GM23338 (cell line): ENCODE data around the gene GZF1.

Experiments
- CREB1 ChIP-seq: fragments of 250-450 bp; sonication (Bioruptor Pico); IDR thresholded peaks from 2 replicates; pipeline ENCODE4 v1.5.0; 2020; ENCODE audit warnings: low read depth, mild to moderate bottlenecking, moderate library complexity
- EZH2 ChIP-seq: fragments of 200-600 bp; sonication (generic); IDR thresholded peaks from one replicate; pipeline ENCODE4 v1.8.0; 2017; ENCODE audit warnings: antibody characterized with exemption, mild to moderate bottlenecking, low read depth; ENCODE audit not compliant: unreplicated experiment
- EZH2phosphoT487 ChIP-seq: fragments of 200-600 bp; sonication (generic); IDR thresholded peaks from one replicate; pipeline ENCODE4 v1.8.1; 2018; ENCODE audit warnings: antibody characterized with exemption; ENCODE audit not compliant: unreplicated experiment
- JUNB ChIP-seq: IDR thresholded peaks from one replicate; pipeline ENCODE4 v1.6.1; 2016; ENCODE audit warnings: antibody characterized with exemption; ENCODE audit not compliant: unreplicated experiment
- NANOG ChIP-seq: IDR thresholded peaks from 2 replicates; pipeline ENCODE4 v1.6.1; 2016; ENCODE audit warnings: antibody characterized with exemption, borderline replicate concordance
- POLR2AphosphoS5 ChIP-seq: IDR thresholded peaks from 2 replicates; pipeline ENCODE4 v1.6.1; 2016; ENCODE audit warnings: antibody characterized with exemption, low read depth
- STAT1 ChIP-seq: IDR thresholded peaks from one replicate; pipeline ENCODE4 v1.6.1; 2016; ENCODE audit warnings: antibody characterized with exemption; ENCODE audit not compliant: unreplicated experiment
- ZNF114 ChIP-seq: fragments of 250-450 bp; sonication (Bioruptor Pico); IDR thresholded peaks from 2 replicates; pipeline ENCODE4 v1.5.0; 2020; ENCODE audit warnings: mild to moderate bottlenecking, moderate library complexity
- ZNF331 ChIP-seq: fragments of 250-450 bp; sonication (Bioruptor Pico); IDR thresholded peaks from 2 replicates; pipeline ENCODE4 v1.5.0; 2020; ENCODE audit warnings: low read depth, mild to moderate bottlenecking, moderate library complexity
- TF ChIP-seq, protein P1 (sequence below), 2 experiments: fragments of 200-600 bp in 1 of 2; sonication (generic) in 1 of 2; conservative IDR thresholded peaks; 2 replicates each; pipeline versions ENCODE4 v1.5.1 to v1.6.1; 2016 to 2017; ENCODE audit warnings: antibody characterized with exemption in 2 of 2, low read depth in 2 of 2, mild to moderate bottlenecking in 2 of 2, moderate library complexity in 1 of 2
- TF ChIP-seq, protein P2 (sequence below): IDR thresholded peaks from one replicate; pipeline ENCODE4 v1.6.1; 2018; ENCODE audit warnings: antibody characterized with exemption; ENCODE audit not compliant: unreplicated experiment
- TF ChIP-seq, protein P3 (sequence below): IDR thresholded peaks from 2 replicates; pipeline ENCODE4 v1.6.1; 2016; ENCODE audit warnings: antibody characterized with exemption

DNA sequence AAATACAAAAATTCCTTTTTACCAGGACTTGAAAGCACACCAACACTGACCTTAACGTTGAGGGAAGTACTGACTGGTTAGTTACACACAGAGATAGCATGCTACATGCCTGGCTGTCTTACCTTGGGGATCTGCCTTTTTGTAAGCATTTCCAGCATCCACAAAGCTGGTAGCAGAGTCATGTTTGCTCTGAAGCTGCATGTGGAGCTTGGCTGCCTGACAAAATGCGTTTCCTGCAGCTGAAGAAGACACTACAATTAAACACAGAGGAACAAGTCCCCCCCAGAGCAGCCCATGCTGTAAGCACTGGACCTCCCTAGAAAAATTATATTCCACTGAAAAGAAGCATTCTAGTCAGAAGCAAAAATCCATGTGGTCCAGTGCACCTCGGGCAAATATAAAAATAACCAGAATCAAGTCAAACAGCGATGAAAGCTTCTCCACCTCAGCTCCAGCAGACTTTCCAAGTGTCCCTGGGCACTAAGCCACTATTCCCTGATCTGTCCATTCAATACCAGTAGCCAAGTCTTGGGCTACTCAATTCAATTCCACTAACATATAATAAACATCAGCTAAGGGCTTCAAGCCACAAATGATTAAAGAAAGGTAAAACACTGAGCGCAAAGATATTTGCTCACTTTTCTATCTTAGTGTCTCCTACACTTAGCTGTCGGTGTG is 35.1 kb downstream of the GZF1 start:
- TF ChIP-seq, protein P1, sequence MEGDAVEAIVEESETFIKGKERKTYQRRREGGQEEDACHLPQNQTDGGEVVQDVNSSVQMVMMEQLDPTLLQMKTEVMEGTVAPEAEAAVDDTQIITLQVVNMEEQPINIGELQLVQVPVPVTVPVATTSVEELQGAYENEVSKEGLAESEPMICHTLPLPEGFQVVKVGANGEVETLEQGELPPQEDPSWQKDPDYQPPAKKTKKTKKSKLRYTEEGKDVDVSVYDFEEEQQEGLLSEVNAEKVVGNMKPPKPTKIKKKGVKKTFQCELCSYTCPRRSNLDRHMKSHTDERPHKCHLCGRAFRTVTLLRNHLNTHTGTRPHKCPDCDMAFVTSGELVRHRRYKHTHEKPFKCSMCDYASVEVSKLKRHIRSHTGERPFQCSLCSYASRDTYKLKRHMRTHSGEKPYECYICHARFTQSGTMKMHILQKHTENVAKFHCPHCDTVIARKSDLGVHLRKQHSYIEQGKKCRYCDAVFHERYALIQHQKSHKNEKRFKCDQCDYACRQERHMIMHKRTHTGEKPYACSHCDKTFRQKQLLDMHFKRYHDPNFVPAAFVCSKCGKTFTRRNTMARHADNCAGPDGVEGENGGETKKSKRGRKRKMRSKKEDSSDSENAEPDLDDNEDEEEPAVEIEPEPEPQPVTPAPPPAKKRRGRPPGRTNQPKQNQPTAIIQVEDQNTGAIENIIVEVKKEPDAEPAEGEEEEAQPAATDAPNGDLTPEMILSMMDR (conservative IDR thresholded peaks at IDR 0.05; ENCODE audit: low read depth in 2 of 2): no peak
- TF ChIP-seq POLR2AphosphoS5: no peak
- TF ChIP-seq ZNF114 (CRISPR knock-in tag): no peak
- TF ChIP-seq CREB1: no peak
- no peak for TF ChIP-seq EZH2
- TF ChIP-seq EZH2phosphoT487: no peak
- no peak for TF ChIP-seq NANOG
- TF ChIP-seq, protein P2, sequence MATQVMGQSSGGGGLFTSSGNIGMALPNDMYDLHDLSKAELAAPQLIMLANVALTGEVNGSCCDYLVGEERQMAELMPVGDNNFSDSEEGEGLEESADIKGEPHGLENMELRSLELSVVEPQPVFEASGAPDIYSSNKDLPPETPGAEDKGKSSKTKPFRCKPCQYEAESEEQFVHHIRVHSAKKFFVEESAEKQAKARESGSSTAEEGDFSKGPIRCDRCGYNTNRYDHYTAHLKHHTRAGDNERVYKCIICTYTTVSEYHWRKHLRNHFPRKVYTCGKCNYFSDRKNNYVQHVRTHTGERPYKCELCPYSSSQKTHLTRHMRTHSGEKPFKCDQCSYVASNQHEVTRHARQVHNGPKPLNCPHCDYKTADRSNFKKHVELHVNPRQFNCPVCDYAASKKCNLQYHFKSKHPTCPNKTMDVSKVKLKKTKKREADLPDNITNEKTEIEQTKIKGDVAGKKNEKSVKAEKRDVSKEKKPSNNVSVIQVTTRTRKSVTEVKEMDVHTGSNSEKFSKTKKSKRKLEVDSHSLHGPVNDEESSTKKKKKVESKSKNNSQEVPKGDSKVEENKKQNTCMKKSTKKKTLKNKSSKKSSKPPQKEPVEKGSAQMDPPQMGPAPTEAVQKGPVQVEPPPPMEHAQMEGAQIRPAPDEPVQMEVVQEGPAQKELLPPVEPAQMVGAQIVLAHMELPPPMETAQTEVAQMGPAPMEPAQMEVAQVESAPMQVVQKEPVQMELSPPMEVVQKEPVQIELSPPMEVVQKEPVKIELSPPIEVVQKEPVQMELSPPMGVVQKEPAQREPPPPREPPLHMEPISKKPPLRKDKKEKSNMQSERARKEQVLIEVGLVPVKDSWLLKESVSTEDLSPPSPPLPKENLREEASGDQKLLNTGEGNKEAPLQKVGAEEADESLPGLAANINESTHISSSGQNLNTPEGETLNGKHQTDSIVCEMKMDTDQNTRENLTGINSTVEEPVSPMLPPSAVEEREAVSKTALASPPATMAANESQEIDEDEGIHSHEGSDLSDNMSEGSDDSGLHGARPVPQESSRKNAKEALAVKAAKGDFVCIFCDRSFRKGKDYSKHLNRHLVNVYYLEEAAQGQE: no peak
- TF ChIP-seq JUNB: no peak
- TF ChIP-seq ZNF331 (CRISPR knock-in tag): no peak
- TF ChIP-seq, protein P3, sequence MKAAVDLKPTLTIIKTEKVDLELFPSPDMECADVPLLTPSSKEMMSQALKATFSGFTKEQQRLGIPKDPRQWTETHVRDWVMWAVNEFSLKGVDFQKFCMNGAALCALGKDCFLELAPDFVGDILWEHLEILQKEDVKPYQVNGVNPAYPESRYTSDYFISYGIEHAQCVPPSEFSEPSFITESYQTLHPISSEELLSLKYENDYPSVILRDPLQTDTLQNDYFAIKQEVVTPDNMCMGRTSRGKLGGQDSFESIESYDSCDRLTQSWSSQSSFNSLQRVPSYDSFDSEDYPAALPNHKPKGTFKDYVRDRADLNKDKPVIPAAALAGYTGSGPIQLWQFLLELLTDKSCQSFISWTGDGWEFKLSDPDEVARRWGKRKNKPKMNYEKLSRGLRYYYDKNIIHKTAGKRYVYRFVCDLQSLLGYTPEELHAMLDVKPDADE: no peak
- no peak for TF ChIP-seq STAT1
